Endothelial cell of umbilical vein (primary cell): Measurements from ENCODE around the gene MYLK. TPM values are rescaled to one million over a fixed set of nuclear protein-coding genes. Genes with fewer than 3 reads are reported as not detected.

Experiments
- BruUV-seq: library from RNA; stranded (reverse); fragments of 400-500 nt; replicated peaks from 2 replicates; lab custom pipeline; 2021; lab: Mats Ljungman, UMichigan
- CTCF ChIA-PET: fragments of 300-600, 350-600 bp; sonication (Branson Sonifier 250); formaldehyde crosslinking; loops from one replicate; lab custom pipeline; 2021; ENCODE audit warnings: antibody characterized with exemption, inconsistent platforms; lab: Charles Lee
- POLR2A ChIA-PET: fragments of 300-600, 350-600 bp; sonication (Branson Sonifier 250); formaldehyde crosslinking; loops from one replicate; lab custom pipeline; 2021; ENCODE audit warnings: antibody characterized with exemption, inconsistent platforms; lab: Charles Lee
- DNase-seq: peaks from one replicate; pipeline ENCODE4 v3.0.0-alpha.2; 2011; ENCODE audit warnings: low read depth, low spot score
- FAIRE-seq: peaks from 2 replicates; lab custom pipeline; 2011; peaks lifted over from hg19 to GRCh38; lab: Jason Lieb, UNC
- H2AFZ ChIP-seq: 2 replicates; pipeline ENCODE4 v1.6.0; 2012; ENCODE audit warnings: low read depth, low read length, control low read depth, inconsistent platforms
- H3K27ac ChIP-seq: 2 replicates; pipeline ENCODE4 v1.5.1; 2011; ENCODE audit warnings: low read depth, mild to moderate bottlenecking, control low read depth, low read length, moderate library complexity; ENCODE audit not compliant: insufficient read depth
- H3K27me3 ChIP-seq, 2 experiments: 2 replicates each; pipeline versions ENCODE4 v1.6.0 to v1.6.1; 2011; ENCODE audit warnings: low read length in 2 of 2, mixed read lengths in 1 of 2; ENCODE audit not compliant: control insufficient read depth in 2 of 2, insufficient read depth in 2 of 2
- H3K36me3 ChIP-seq, 2 experiments: 2 replicates in 1 of 2; 3 replicates in 1 of 2; pipeline ENCODE4 v1.5.1; 2011; ENCODE audit warnings: low read length in 2 of 2, mild to moderate bottlenecking in 1 of 2, moderate library complexity in 1 of 2; ENCODE audit not compliant: control insufficient read depth in 2 of 2, insufficient read depth in 2 of 2; ENCODE audit errors: extremely low read depth in 1 of 2
- H3K4me1 ChIP-seq: 3 replicates; pipeline ENCODE4 v1.5.1; 2011; ENCODE audit warnings: mild to moderate bottlenecking, low read length; ENCODE audit not compliant: control insufficient read depth, insufficient read depth; ENCODE audit errors: extremely low read depth
- H3K4me2 ChIP-seq: 2 replicates; pipeline ENCODE4 v1.6.1; 2011; ENCODE audit warnings: low read length, control low read depth, mixed read lengths; ENCODE audit not compliant: insufficient read depth
- H3K4me3 ChIP-seq, 3 experiments: fragments of 200-600 bp in 1 of 3; sonication (generic), shearing (Covaris generic) in 1 of 3; replicated peaks in 1 of 3; 2 replicates each; pipeline ENCODE4 v1.5.1; 2011 to 2016; ENCODE audit warnings: control low read depth in 3 of 3, low read length in 3 of 3, mild to moderate bottlenecking in 2 of 3, inconsistent platforms in 1 of 3, low read depth in 1 of 3, moderate library complexity in 1 of 3; ENCODE audit not compliant: insufficient read depth in 1 of 3
- H3K79me2 ChIP-seq: 2 replicates; pipeline ENCODE4 v1.6.0; 2012; ENCODE audit warnings: low read length, inconsistent platforms; ENCODE audit not compliant: control insufficient read depth, insufficient read depth
- H3K9ac ChIP-seq: replicated peaks from 2 replicates; pipeline ENCODE3; 2011; ENCODE audit warnings: low read length, control low read depth; ENCODE audit not compliant: insufficient read depth; ENCODE audit errors: extremely low read depth
- H3K9me1 ChIP-seq: replicated peaks from 3 replicates; pipeline ENCODE4 v1.6.0; 2011; ENCODE audit warnings: mild to moderate bottlenecking, low read length; ENCODE audit not compliant: control insufficient read depth, insufficient read depth; ENCODE audit errors: extremely low read depth
- H3K9me3 ChIP-seq: replicated peaks from 2 replicates; pipeline ENCODE4 v1.5.1; 2012; ENCODE audit warnings: low read length, inconsistent platforms; ENCODE audit not compliant: control insufficient read depth, insufficient read depth
- H4K20me1 ChIP-seq: replicated peaks from 2 replicates; pipeline ENCODE3; 2011; ENCODE audit warnings: mild to moderate bottlenecking, low read length; ENCODE audit not compliant: control insufficient read depth, insufficient read depth; ENCODE audit errors: extremely low read depth
- CTCF ChIP-seq, 2 donors: IDR thresholded peaks; 1 replicate in 1 of 2; 2 replicates in 1 of 2; pipeline ENCODE4 v1.5.1; 2011; ENCODE audit warnings: low read length in 2 of 2, mild to moderate bottlenecking in 2 of 2, moderate library complexity in 2 of 2, control low read depth in 1 of 2, inconsistent platforms in 1 of 2, low read depth in 1 of 2; ENCODE audit not compliant: insufficient read depth in 1 of 2; ENCODE audit errors: extremely low read depth in 1 of 2
- EZH2 ChIP-seq: IDR thresholded peaks from 2 replicates; pipeline ENCODE4 v1.6.1; 2012; ENCODE audit warnings: borderline replicate concordance, low read depth, mild to moderate bottlenecking, moderate library complexity, low read length, inconsistent platforms; ENCODE audit not compliant: severe bottlenecking
- FOS ChIP-seq: IDR thresholded peaks from 2 replicates; pipeline ENCODE4 v1.6.1; 2011; ENCODE audit warnings: mild to moderate bottlenecking, low read length, moderate library complexity, borderline replicate concordance; ENCODE audit not compliant: insufficient read depth
- GATA2 ChIP-seq: IDR thresholded peaks from 2 replicates; pipeline ENCODE4 v1.7.0; 2011; ENCODE audit warnings: low read depth, mild to moderate bottlenecking, moderate library complexity, mixed read lengths, low read length; ENCODE audit not compliant: insufficient read length, insufficient read depth
- JUN ChIP-seq: IDR thresholded peaks from 2 replicates; pipeline ENCODE4 v1.6.1; 2011; ENCODE audit warnings: borderline replicate concordance, low read depth; ENCODE audit not compliant: insufficient read length, insufficient read depth
- MAX ChIP-seq: IDR thresholded peaks from 2 replicates; pipeline ENCODE4 v1.6.1; 2011; ENCODE audit not compliant: insufficient read depth, insufficient read length
- MYC ChIP-seq: IDR thresholded peaks from one replicate; pipeline ENCODE4 v1.6.1; 2011; ENCODE audit warnings: mild to moderate bottlenecking, low read depth, low read length
- POLR2AphosphoS5 ChIP-seq: IDR thresholded peaks from 2 replicates; pipeline ENCODE4 v1.6.1; 2012; ENCODE audit warnings: low read depth, mild to moderate bottlenecking, control low read depth, low read length, moderate library complexity; ENCODE audit not compliant: insufficient read depth
- dilution Hi-C: fragments of 300-500 bp; cut with MboI; formaldehyde crosslinking; loops from one replicate; pipeline ENCODE4 v1.15.0; 2019; ENCODE audit warnings: low sequenced_read_pairs; ENCODE audit not compliant: extremely low pct_ligation_motif_present
- intact Hi-C: fragments of 100-400 bp; cut with micrococcal nuclease; formaldehyde crosslinking; loops from one replicate; pipeline ENCODE4 v1.10.0; 2022
- polyA plus RNA-seq, 4 experiments: library from polyadenylated mRNA; depleted of rRNA in 3 of 4; stranded (reverse) in 3 of 4; unstranded in 1 of 4; fragments of >200 nt; gene quantifications; 2 replicates each; pipeline versions ENCODE4 v1.2.1 to v1.2.3, GENCODE V29; 2011 to 2012; ENCODE audit warnings: missing spikeins in 1 of 4
- total RNA-seq: library from RNA; stranded (reverse); gene quantifications from 2 replicates; pipeline ENCODE4 v1.2.3, GENCODE V29; 2021

The MYLK gene
- total and polyA plus RNA-seq, 2 donors (not counting 3 experiments of a cell fraction or from before 2014, with no cell fraction given) = 10.0 to 22.2 TPM

- H3K9me1 ChIP-seq = no peaks in the 10 kb centered on the region
- POLR2A ChIA-PET = no interaction called here
- no peak overlapping the region for H3K9ac ChIP-seq
- no peak overlapping the region for H3K27ac ChIP-seq
- H3K9me3 ChIP-seq = no peaks in the 10 kb centered on the region
- H3K4me3 ChIP-seq = no peak overlapping the region
- TF ChIP-seq GATA2 (no peak), EZH2 (no peak), MYC (no peak), MAX (no peak), FOS (no peak), JUN (no peak), CTCF (IDR thresholded peaks at IDR 0.05; ENCODE audit: extremely low read depth in 1 of 2, insufficient read depth in 1 of 2, low read depth in 1 of 2, low read length in 2 of 2) (no peak), POLR2AphosphoS5 (no peak)
- peaks cover 24% of the 10 kb centered on the region for H3K4me1 ChIP-seq
- dilution Hi-C loops = no loop called here
- no TSS peak for BruUV-seq
- H4K20me1 ChIP-seq = no peaks in the 10 kb centered on the region
- H3K36me3 ChIP-seq = no peaks in the 10 kb centered on the region
- intact Hi-C loops = loop anchor here (5.0 kb wide), 1 partner anchor 74 kb away; the partner anchor contains the start of gene MYLK
- H3K79me2 ChIP-seq = no peaks in the 10 kb centered on the region
- H2AFZ ChIP-seq = no peak overlapping the region
- FAIRE-seq (peak; percentile 44), DNase-seq (peak; percentile 25)
- CTCF ChIA-PET = interaction anchor here (1.1 kb wide), 1 partner anchor 84 kb away, joined by 4 read pairs; no protein-coding TSS in a partner anchor
- H3K27me3 ChIP-seq = peaks cover 0 to 3% of the 10 kb centered on the region in 2 experiments
- H3K4me2 ChIP-seq = no peak overlapping the region
Observed at GRCh38 chr3:123807820-123808219, 76.3 kb downstream of the MYLK start.
